Heart right ventricle (tissue), 16 donors: ENCODE results near the gene GNG3. TPM values are rescaled to one million over a fixed set of nuclear protein-coding genes. Genes with fewer than 3 reads are reported as not detected.
A peak's percentile ranks its signal among the peaks of the same experiment; 100 is the strongest.

Experiments
- ATAC-seq, 8 donors: fragments of 200-7000 bp; cut with Tn5 transposase; one replicate each; pipeline ENCODE4 v1.9.1; 2020; ENCODE audit warnings: mild to moderate bottlenecking in 8 of 8, moderate library complexity in 8 of 8, moderate number of reproducible peaks in 1 of 8
- DNase-seq, 2 donors: peaks; one replicate each; pipeline ENCODE4 v3.0.0-alpha.2; 2020
- H3K27ac ChIP-seq, 10 donors: fragments of 200-600 bp; sonication (generic) in 2 of 10; one replicate each; pipeline versions ENCODE4 v1.5.0 to v1.8.0; 2020 to 2022; ENCODE audit warnings: mild to moderate bottlenecking in 3 of 10
- H3K27me3 ChIP-seq, 7 donors: fragments of 200-600 bp; one replicate each; pipeline ENCODE4 v1.8.0; 2021 to 2022; ENCODE audit warnings: mild to moderate bottlenecking in 2 of 7
- H3K36me3 ChIP-seq, 9 donors: fragments of 200-600 bp; sonication (generic) in 1 of 9; one replicate each; pipeline versions ENCODE4 v1.5.0 to v1.8.0; 2020 to 2022; ENCODE audit warnings: mild to moderate bottlenecking in 2 of 9
- H3K4me1 ChIP-seq, 9 donors: fragments of 200-600 bp; sonication (generic) in 1 of 9; one replicate each; pipeline versions ENCODE4 v1.5.0 to v1.8.0; 2020 to 2022; ENCODE audit warnings: mild to moderate bottlenecking in 4 of 9
- H3K4me3 ChIP-seq, 10 donors: fragments of 200-600 bp; sonication (generic) in 2 of 10; one replicate each; pipeline versions ENCODE4 v1.5.0 to v1.8.0; 2020 to 2022; ENCODE audit warnings: mild to moderate bottlenecking in 7 of 10, moderate library complexity in 2 of 10
- H3K9me3 ChIP-seq, 11 donors: fragments of 200-600 bp in 10 of 11; sonication (generic) in 2 of 11; one replicate each; pipeline versions ENCODE4 v1.5.0 to v1.8.0; 2013 to 2022; ENCODE audit warnings: mild to moderate bottlenecking in 2 of 11, control low read depth in 1 of 11, moderate library complexity in 1 of 11
- CTCF ChIP-seq, 9 donors: fragments of 200-600 bp; sonication (generic) in 2 of 9; IDR thresholded peaks; one replicate each; pipeline versions ENCODE4 v1.5.0 to v1.8.0; 2021 to 2022; ENCODE audit warnings: antibody characterized with exemption in 9 of 9, mild to moderate bottlenecking in 5 of 9, moderate library complexity in 1 of 9
- WGBS, 2 donors: extraction: QIAGEN DNeasy Blood & Tissue Kit; methylation state at CpG; one replicate each; pipeline ENCODE4 v1.1.7; 2013; ENCODE audit warnings: inconsistent platforms in 1 of 2; 5-methylcytosine and 5-hydroxymethylcytosine counted together
- intact Hi-C, 10 donors: fragments of 100-400 bp; cut with DNase I; formaldehyde crosslinking; loops; one replicate each; pipeline versions ENCODE4 v1.11.1 to v1.14.2; 2022
- polyA plus RNA-seq, 2 donors: library from polyadenylated mRNA; stranded (reverse); fragments of 200-250 nt; gene quantifications; one replicate each; pipeline ENCODE4 v1.2.3, GENCODE V29; 2013
- total RNA-seq, 10 donors: library from RNA; stranded (reverse); fragmentation: NEBNext Ultra II Directional in 3 of 10; extraction: Animal tissue kit (Norgen Biotek cat#: 25700) in 3 of 10; gene quantifications; one replicate each; pipeline versions ENCODE4 v1.2.1 to v1.2.4, GENCODE V29; 2021 to 2023
- donor health status: Arrhythmogenic right ventricular cardiomyopathy.
- donor health status: ischemic (EF 13 %, LVEDD 7.1; RV severe dilation, severe dysfunction).
- donor health status: healthy with polysubstance abuse.
- donor health status: DM: no; HTN: yes; CAD: no.
- donor health status: DM: no; HTN: no; CAD: no.
- donor health status: ischemic (EF 25% LVEDD 6.9; RV normal size, moderate dysfunction).
- donor health status: ischemic (EF 25% LVEDD 5.7; RV mildly dilated, moderate dysfunction).
- donor health status: healthy.
- donor health status: DM: yes; HTN: yes; CAD: no.
- donor health status: Ischemic cardiomyopathy.
- donor health status: ischemic (EF 35%, LVEDD 5.7; RV mildly dilated, moderate dysfunction).
- donor health status: nonischemic (EF 11% LVEDD 7.7; RV severe dilation, severe dysfunction).
- donor health status: DM: yes; HTN: yes; CAD: no.
- donor health status: PGD.
- donor health status: ischemic (EF 29% LVEDD 5.4; RV normal size, mild dysfunction).
- donor health status: nonischemic (EF 23%, LVEDD 6.1; RV moderate dilation, normal function).

Gene GNG3
- total and polyA plus RNA-seq, 12 donors, result 0.16 to 0.34 (median 0.30) TPM; not detected in 7

GRCh38 chr11:62752994-62753735 is 45.7 kb downstream of the GNG3 start:
- Histone ChIP-seq H3K9me3 (no peaks in the 10 kb centered on the region), H3K36me3 (peaks cover 0 to 39% (median 3%) of the 10 kb centered on the region in 9 donors), H3K27ac (peak overlapping the region; percentile 81 to 95 (median 91)), H3K27me3 (no peaks in the 10 kb centered on the region), H3K4me1 (peaks cover 7 to 42% (median 25%) of the 10 kb centered on the region in 9 donors), H3K4me3 (peak overlapping the region; percentile 36 to 72 (median 62))
- intact Hi-C loops, result loop anchor here in 2 of 10 donors (2.0 kb wide), 1 partner anchor 24 kb away; the partner anchor contains the start of gene TTC9C (in 2 of the 2)
- no peak for TF ChIP-seq CTCF (IDR thresholded peaks at IDR 0.05)
- WGBS, 2 donors, result 74 to 75% methylated on average over 15 of the region's 15 CpGs
- no peak for DNase-seq
- peak in 3 of 8 donors; percentile 0 to 5 (median 3) for ATAC-seq

GRCh38 chr11:62753736-62754603 is 46.5 kb downstream of the GNG3 start, which contains the start of gene ZBTB3:
TSS of gene ZBTB3 (minus strand) at chr11:62754160. CDS start at chr11:62753664, 496 bp downstream.
- H3K9me3 ChIP-seq, result no peaks in the 10 kb centered on the region
- TF ChIP-seq CTCF (IDR thresholded peaks at IDR 0.05), result no peak
- ATAC-seq, result peak; percentile 97 to 99 (median 98)
- peak within 1 kb of the TSS; percentile 36 to 72 (median 62) for H3K4me3 ChIP-seq
- H3K36me3 ChIP-seq, result peaks cover 0 to 31% (median 0%) of the 10 kb centered on the region in 9 donors
- H3K4me1 ChIP-seq, result peaks cover 7 to 42% (median 25%) of the 10 kb centered on the region in 9 donors
- H3K27me3 ChIP-seq, result no peaks in the 10 kb centered on the region
- 1% methylated on average over 47 of the region's 47 CpGs for WGBS, 2 donors
- peak; percentile 95 to 99 for DNase-seq
- intact Hi-C loops, result loop anchor here in 2 of 10 donors (2.0 kb wide), 1 partner anchor 25 kb away; the partner anchor contains the start of gene TTC9C (in 2 of the 2)
- peak within 1 kb of the TSS; percentile 81 to 95 (median 91) for H3K27ac ChIP-seq

GRCh38 chr11:62755086-62755615 is 47.7 kb downstream of the GNG3 start:
- Histone ChIP-seq H3K27me3 (no peaks in the 10 kb centered on the region), H3K4me1 (peaks cover 7 to 37% (median 25%) of the 10 kb centered on the region in 9 donors), H3K4me3 (no peak overlapping the region), H3K36me3 (peaks cover 0 to 20% (median 0%) of the 10 kb centered on the region in 9 donors), H3K27ac (no peak overlapping the region), H3K9me3 (no peaks in the 10 kb centered on the region)
- WGBS, 2 donors, result 81 to 84% methylated on average over 10 of the region's 10 CpGs
- ATAC-seq (no peak), DNase-seq (no peak)
- intact Hi-C loops, result no loop called here
- TF ChIP-seq CTCF (IDR thresholded peaks at IDR 0.05), result no peak
